ENCODE results near the gene CCDC190. TPM values are rescaled to one million over a fixed set of nuclear protein-coding genes. Genes with fewer than 3 reads are reported as not detected.

The CCDC190 gene
- polyA plus RNA-seq, 1 of the 3 experiments (the other 2 are of a cell fraction), result 0.21 TPM

DNA sequence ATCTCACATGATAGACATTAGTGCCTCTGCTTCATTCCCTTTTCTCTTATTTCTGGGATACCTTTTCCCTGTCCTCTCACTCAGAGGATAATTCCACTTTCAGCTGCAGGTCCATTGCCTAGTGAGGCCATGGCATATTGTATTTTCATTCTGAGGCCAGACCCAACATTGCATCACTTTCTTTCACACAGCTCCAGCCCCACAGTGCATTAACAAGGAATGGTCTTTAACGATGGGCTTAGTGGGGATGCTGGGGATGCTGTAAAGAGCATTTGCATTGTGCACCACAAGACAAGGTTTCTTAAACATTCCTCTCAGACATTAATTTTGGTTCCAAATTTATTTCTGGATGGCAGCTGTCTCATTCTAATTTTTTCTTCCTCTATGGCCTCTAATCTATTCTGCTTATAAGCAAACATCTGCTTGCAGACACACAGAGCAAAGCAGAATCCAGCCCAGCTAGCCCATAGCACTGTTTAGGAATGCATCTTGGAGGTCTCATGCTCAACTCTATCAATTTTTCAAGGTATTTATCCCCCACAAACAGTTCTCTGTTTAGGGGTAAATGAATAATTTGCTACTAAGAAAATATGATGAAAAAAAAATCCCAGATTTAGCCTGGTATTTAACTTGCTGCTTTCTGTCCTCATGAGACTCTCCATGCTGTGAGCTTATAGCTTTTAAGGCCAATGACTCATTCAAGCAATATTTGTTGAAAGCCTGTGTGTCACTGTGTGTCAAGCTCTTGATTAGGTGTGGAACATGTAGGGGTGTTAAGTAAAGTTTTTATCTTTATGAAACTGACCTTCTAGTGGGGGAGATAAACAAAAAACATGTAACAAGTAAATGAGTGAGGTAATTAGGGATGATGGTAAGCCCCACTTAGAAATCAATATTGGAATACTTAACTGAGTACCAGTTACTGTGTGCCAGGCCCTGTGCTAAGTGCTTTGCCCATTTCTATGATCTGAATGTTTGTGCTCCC, 44.5 kb upstream of the CCDC190 start:
- peak overlapping the region; percentile 91 to 99 for H3K27ac ChIP-seq (ENCODE audit: low read depth in 2 of 2, low read length in 1 of 2)
- peak overlapping the region; percentile 40 for H3K4me2 ChIP-seq
- H3K27me3 ChIP-seq (ENCODE audit: insufficient read depth), result no peaks in the 10 kb centered on the region
- H3K4me1 ChIP-seq (ENCODE audit: control insufficient read depth in 1 of 2, insufficient read depth in 2 of 2, low read depth in 1 of 2, low read length in 1 of 2), result peaks cover 28 to 50% of the 10 kb centered on the region in 2 experiments
- no peaks in the 10 kb centered on the region for H3K9me2 ChIP-seq
- H3K79me2 ChIP-seq (ENCODE audit: insufficient read depth), result no peaks in the 10 kb centered on the region
- WGBS (ENCODE audit: low lambda C conversion rate), result 93% methylated on average over 1 of the region's 1 CpG
- H4K20me1 ChIP-seq (ENCODE audit: insufficient read depth), result no peaks in the 10 kb centered on the region
- CTCF ChIA-PET, result interaction anchor here (0.7 to 1.5 kb wide), 8 partner anchors 13 to 1726 kb away, joined by 3 to 4 read pairs (median 3); no protein-coding TSS in a partner anchor
- DNase-seq, result no peak
- no peaks in the 10 kb centered on the region for H3K9me3 ChIP-seq
- POLR2A ChIA-PET, result interaction anchor here (1.0 to 1.8 kb wide), 5 partner anchors 14 to 164 kb away, joined by 3 to 11 read pairs (median 5); partner anchors contain the start of gene RGS4
- peaks cover 39% of the 10 kb centered on the region for H3F3A ChIP-seq (replicated peaks; ENCODE audit: insufficient read depth)
- H3K9ac ChIP-seq, result peak overlapping the region; percentile 53; the same call in 1 of the 2 replicates
- no peaks in the 10 kb centered on the region for H3K36me3 ChIP-seq (replicated peaks in 1 of 2; ENCODE audit: control insufficient read depth in 1 of 2, insufficient read depth in 2 of 2, low read length in 1 of 2)
- 0 out of 2 replicates have a peak overlapping the region, but pooled peaks have one; percentile 26 for H2AFZ ChIP-seq (ENCODE audit: low read depth)
- H3K4me3 ChIP-seq (ENCODE audit: low read depth in 2 of 2, low read length in 1 of 2), result no peak overlapping the region
- peak; percentile 85 for TF ChIP-seq TCF12 (IDR thresholded peaks at IDR 0.05)
- TF ChIP-seq FOXM1 (IDR thresholded peaks at IDR 0.05; ENCODE audit: low read depth), result no peak; the same call in 1 of the 2 replicates
- TF ChIP-seq, protein P1, sequence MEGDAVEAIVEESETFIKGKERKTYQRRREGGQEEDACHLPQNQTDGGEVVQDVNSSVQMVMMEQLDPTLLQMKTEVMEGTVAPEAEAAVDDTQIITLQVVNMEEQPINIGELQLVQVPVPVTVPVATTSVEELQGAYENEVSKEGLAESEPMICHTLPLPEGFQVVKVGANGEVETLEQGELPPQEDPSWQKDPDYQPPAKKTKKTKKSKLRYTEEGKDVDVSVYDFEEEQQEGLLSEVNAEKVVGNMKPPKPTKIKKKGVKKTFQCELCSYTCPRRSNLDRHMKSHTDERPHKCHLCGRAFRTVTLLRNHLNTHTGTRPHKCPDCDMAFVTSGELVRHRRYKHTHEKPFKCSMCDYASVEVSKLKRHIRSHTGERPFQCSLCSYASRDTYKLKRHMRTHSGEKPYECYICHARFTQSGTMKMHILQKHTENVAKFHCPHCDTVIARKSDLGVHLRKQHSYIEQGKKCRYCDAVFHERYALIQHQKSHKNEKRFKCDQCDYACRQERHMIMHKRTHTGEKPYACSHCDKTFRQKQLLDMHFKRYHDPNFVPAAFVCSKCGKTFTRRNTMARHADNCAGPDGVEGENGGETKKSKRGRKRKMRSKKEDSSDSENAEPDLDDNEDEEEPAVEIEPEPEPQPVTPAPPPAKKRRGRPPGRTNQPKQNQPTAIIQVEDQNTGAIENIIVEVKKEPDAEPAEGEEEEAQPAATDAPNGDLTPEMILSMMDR (IDR thresholded peaks at IDR 0.05), result no peak
- no peak for TF ChIP-seq SIN3A (IDR thresholded peaks at IDR 0.05; ENCODE audit: borderline replicate concordance, low read depth, low read length)
- TF ChIP-seq NRF1 (IDR thresholded peaks at IDR 0.05; ENCODE audit: low read depth, low read length), result no peak
- no peak for TF ChIP-seq RCOR1 (IDR thresholded peaks at IDR 0.05; ENCODE audit: low read length)
- TF ChIP-seq CHD2 (IDR thresholded peaks at IDR 0.05; ENCODE audit: low read length, partially characterized antibody), result no peak
- no peak for TF ChIP-seq TAF1 (IDR thresholded peaks at IDR 0.05; ENCODE audit: borderline replicate concordance, low read depth, low read length)
- TF ChIP-seq RXRA (IDR thresholded peaks at IDR 0.05; ENCODE audit: borderline replicate concordance, low read depth), result no peak; the same call in 1 of the 2 replicates
- TF ChIP-seq MXI1 (IDR thresholded peaks at IDR 0.05; ENCODE audit: low read depth, low read length), result no peak
- TF ChIP-seq NFIC (IDR thresholded peaks at IDR 0.05; ENCODE audit: borderline replicate concordance), result 0 out of 2 replicates have a peak, but pooled peaks have one; percentile 9
- no peak for TF ChIP-seq FOXJ3 (CRISPR knock-in tag; IDR thresholded peaks at IDR 0.05)
- TF ChIP-seq, protein P2, sequence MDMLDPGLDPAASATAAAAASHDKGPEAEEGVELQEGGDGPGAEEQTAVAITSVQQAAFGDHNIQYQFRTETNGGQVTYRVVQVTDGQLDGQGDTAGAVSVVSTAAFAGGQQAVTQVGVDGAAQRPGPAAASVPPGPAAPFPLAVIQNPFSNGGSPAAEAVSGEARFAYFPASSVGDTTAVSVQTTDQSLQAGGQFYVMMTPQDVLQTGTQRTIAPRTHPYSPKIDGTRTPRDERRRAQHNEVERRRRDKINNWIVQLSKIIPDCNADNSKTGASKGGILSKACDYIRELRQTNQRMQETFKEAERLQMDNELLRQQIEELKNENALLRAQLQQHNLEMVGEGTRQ (IDR thresholded peaks at IDR 0.05; ENCODE audit: borderline replicate concordance, low read depth, low read length), result no peak
- TF ChIP-seq, protein P3, sequence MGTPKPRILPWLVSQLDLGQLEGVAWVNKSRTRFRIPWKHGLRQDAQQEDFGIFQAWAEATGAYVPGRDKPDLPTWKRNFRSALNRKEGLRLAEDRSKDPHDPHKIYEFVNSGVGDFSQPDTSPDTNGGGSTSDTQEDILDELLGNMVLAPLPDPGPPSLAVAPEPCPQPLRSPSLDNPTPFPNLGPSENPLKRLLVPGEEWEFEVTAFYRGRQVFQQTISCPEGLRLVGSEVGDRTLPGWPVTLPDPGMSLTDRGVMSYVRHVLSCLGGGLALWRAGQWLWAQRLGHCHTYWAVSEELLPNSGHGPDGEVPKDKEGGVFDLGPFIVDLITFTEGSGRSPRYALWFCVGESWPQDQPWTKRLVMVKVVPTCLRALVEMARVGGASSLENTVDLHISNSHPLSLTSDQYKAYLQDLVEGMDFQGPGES (IDR thresholded peaks at IDR 0.05; ENCODE audit: low read depth, low read length), result no peak
- no peak for TF ChIP-seq YY1 (IDR thresholded peaks at IDR 0.05; ENCODE audit: low read depth)
- no peak for TF ChIP-seq MEF2A (IDR thresholded peaks at IDR 0.05; ENCODE audit: borderline replicate concordance, low read depth)
- TF ChIP-seq SMC3 (IDR thresholded peaks at IDR 0.05; ENCODE audit: low read depth, low read length), result no peak
- TF ChIP-seq RAD21 (IDR thresholded peaks at IDR 0.05; ENCODE audit: low read length), result no peak
- TF ChIP-seq FOSL2 (IDR thresholded peaks at IDR 0.05; ENCODE audit: borderline replicate concordance, low read depth), result peak; percentile 85; the same call in 1 of the 2 replicates
- TF ChIP-seq, protein P4, sequence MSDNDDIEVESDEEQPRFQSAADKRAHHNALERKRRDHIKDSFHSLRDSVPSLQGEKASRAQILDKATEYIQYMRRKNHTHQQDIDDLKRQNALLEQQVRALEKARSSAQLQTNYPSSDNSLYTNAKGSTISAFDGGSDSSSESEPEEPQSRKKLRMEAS (IDR thresholded peaks at IDR 0.05; ENCODE audit: low read depth), result 0 out of 2 replicates have a peak, but pooled peaks have one; percentile 16
- no peak for TF ChIP-seq EZH2phosphoT487 (IDR thresholded peaks at IDR 0.05; ENCODE audit: borderline replicate concordance, low read depth)
- no peak for TF ChIP-seq ELF1 (IDR thresholded peaks at IDR 0.05)
- TF ChIP-seq EP300 (IDR thresholded peaks at IDR 0.05; ENCODE audit: borderline replicate concordance in 1 of 2, low read depth in 1 of 2, low read length in 1 of 2), result peak; percentile 22 to 67; a peak in 2 of 4 replicates
- no peak for TF ChIP-seq GABPA (IDR thresholded peaks at IDR 0.05; ENCODE audit: low read depth)
- peak; percentile 83 for TF ChIP-seq JUND (IDR thresholded peaks at IDR 0.05)

Data from SK-N-SH (cell line).